ENCODE measurements around the gene ZNF256.

ZNF256 gene

DNA sequence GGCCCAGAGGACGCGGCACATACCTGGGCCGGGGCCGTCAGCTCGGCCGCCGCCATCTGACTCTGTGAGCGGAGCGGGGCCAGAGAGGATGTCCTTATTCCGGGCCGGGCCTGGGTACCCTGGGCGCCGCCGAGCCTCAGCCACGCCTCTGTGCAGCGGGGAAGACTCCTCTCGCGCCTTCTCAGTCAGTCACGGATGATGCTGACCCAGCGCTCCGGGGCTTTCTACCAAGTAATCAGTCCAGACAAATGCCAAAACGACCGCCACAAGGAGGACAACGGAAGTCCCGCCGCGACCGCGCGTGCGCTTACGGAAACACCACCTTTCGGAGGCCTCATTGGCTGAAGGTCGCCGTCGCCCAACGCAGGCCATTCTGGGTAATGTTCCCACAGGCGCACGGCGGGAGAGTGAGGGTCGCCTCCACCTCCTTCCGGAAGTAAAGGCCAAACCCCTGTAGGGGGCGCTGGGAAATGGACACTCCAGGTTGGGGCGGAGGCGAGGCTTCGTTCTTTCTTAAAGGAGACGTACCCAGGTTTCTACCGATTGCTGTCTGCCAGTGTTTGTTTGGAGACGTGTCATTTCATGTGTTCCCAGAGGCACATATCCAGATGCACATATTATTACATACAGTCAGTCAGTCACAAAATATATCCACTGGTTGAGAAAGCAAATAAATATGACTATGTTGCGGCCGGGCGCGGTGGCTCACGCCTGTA, at the start of gene ZNF256:
Gene ZNF256 (minus strand): TSS at position 288 of the 716 bp plus-strand sequence. CDS start 232 bp downstream, at position 56.
- DNase-seq (ENCODE audit: low read depth): peak; percentile 93

GRCh38 chr19:57992841-57993240, 45.3 kb upstream of the ZNF256 start:
- DNase-seq (ENCODE audit: low read depth): no peak

GRCh38 chr19:57978586-57979289, 31.2 kb upstream of the ZNF256 start:
- no peak for DNase-seq (ENCODE audit: low read depth)

DNA sequence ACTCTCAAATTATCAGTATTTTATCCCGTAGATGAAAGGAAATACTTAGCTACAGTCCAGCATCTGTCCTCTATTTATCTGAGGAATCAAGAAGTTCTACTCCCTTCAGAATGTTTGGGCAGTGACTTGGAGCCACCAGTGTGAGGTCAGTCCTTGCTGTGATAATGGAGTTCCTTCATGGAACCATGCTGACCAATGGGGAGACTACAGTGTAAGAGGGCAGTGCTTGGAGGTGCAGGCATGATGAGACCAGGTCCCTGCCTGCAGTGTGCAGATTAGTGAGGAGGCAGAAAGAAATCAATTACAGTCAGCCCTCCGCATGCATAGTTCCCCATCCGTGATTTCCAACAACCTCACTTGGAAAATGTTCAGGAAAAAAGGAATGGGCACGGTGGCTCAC, 26.9 kb upstream of the ZNF256 start, which contains the start of gene C19orf18:
Gene C19orf18 (minus strand): TSS at position 101 of the 400 bp plus-strand sequence. CDS start 102 bp downstream, outside the sequence.
- no peak for DNase-seq (ENCODE audit: low read depth)

- no peak for DNase-seq (ENCODE audit: low read depth)
Observed at GRCh38 chr19:57964761-57965160, 17.3 kb upstream of the ZNF256 start.

DNA sequence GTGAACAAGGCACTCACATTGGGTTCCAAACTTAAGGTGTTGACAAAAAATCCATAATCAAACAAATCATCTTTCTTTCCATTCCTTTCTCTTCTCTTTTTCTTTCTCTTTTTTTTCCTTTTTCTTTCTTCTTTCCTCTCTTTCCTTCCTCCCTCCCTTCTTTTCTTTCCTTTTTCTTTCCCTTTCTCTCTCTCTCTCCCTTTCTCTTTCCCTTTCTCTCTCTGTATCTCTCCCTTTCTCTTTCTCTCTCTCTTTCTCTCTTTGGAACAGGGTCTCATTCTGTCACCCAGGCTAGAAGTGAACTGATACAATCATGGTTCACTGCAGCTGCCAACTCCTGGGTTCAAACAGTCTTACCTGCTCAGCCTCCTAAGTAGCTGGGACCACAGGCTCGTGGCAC, 14.3 kb upstream of the ZNF256 start:
- DNase-seq (ENCODE audit: low read depth): no peak

DNA sequence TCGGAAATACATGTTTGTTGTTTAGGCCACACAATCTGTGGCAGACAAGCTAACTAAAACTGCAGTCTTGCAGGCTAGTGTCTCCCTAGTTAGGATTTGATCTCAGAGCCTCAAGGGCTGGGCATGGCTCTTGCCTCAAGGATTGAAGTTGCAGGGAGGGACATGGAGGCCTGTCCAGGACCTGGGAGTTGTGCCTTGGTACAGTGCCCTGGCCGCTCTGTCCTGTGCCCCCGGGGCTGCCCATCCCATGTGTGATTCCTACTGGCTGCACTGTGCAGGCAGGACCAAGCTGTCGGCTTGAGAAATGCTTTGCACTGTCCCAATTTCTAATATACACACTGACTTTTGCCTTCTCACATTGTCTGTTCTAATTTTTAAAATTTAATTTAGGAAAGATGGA, 7.5 kb upstream of the ZNF256 start:
- DNase-seq (ENCODE audit: low read depth): no peak

- no peak for DNase-seq (ENCODE audit: low read depth)
Observed at GRCh38 chr19:57949702-57950101, 2.2 kb upstream of the ZNF256 start.

DNA sequence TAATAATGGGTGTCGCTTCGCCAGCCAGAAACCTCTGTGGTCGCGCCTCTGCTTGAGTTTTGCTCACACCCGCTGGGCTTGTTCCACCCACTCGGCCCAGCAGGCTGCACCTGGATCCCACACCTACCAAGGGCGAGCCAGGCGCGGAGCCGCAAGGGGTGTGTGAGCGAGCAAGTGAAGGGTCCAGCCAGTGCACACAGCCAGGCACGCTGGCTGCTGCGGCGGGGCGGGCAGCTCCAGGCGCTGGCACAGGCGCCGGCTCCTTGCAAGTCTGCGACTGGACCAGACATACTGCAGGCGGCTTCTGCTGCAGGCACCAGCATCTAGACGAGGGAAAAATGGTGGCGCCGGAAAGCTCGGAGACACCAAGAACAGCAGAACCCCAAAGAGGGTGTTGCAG, 1.8 kb upstream of the ZNF256 start:
- no peak for DNase-seq (ENCODE audit: low read depth)

GRCh38 chr19:57947088-57947418, 453 bp downstream of the ZNF256 start:
- no peak for DNase-seq (ENCODE audit: low read depth)

- DNase-seq (ENCODE audit: low read depth): no peak
Observed at GRCh38 chr19:57946316-57946715, 1.2 kb downstream of the ZNF256 start.

DNA sequence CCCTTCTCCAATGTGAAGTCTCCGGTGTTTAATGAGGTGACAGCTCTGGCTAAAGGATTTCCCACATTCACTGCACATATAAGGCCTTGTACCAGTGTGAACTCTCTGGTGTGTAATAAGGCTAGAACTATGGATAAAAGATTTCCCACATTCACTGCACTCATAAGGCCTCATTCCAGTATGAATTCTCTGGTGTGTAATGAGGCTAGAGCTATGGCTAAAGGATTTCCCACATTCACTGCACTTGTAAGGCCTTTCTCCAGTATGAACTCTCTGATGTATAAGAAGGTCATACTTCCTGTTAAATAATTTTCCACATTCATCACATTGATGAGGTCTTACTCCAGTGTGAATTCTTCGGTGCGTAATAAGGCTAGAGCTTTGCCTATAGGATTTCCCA, 5.9 kb downstream of the ZNF256 start:
- DNase-seq (ENCODE audit: low read depth): no peak

- no peak for DNase-seq (ENCODE audit: low read depth)
Observed at GRCh38 chr19:57935731-57936130, 11.8 kb downstream of the ZNF256 start.

DNA sequence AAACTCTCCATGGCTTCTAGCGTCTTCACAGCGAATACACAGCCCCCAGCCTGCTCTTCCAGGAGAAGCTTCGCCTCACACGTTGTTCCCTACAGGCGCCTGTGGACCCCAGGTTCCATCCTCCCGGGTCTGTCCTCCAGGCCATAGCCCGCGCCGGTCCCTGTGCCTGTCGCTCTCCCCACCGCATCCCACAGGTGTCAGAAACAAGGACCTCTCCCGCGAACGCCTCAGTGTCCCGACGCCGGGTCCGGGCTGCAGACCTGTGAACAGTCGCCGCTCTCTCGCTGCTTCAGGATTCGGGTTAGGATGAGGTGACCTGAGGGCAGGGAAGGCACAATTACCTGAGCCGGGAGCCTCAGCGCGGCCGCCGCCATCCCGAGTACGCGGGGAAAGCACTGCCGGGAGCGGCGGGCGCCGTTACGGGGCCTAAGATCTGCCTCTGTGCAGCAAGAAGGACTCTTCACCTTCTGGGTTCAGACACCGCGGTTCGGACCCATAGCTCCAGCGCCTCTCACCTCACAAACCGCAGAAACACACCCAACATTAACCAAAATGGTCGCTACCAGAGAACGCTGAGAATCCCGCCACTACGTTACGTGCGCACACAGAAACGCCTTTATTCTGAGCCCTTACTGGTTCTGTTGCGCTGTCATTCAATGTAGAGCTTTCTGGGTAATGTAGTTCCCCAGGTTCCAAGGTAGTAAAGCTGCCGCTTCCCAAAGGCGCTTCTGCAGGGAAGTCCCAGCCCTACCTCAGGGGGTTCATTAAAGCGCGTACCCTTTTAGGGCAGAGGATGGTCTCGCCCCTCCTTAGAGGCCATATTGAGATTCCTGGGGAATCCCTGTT, 12.5 kb downstream of the ZNF256 start, which contains the start of gene ZNF418:
Gene ZNF418 (minus strand): TSS at position 583 of the 846 bp plus-strand sequence. CDS start 1,580 bp downstream, outside the sequence.
- peak; percentile 82 for DNase-seq (ENCODE audit: low read depth)

GRCh38 chr19:57927587-57927986, 19.9 kb downstream of the ZNF256 start:
- no peak for DNase-seq (ENCODE audit: low read depth)

DNA sequence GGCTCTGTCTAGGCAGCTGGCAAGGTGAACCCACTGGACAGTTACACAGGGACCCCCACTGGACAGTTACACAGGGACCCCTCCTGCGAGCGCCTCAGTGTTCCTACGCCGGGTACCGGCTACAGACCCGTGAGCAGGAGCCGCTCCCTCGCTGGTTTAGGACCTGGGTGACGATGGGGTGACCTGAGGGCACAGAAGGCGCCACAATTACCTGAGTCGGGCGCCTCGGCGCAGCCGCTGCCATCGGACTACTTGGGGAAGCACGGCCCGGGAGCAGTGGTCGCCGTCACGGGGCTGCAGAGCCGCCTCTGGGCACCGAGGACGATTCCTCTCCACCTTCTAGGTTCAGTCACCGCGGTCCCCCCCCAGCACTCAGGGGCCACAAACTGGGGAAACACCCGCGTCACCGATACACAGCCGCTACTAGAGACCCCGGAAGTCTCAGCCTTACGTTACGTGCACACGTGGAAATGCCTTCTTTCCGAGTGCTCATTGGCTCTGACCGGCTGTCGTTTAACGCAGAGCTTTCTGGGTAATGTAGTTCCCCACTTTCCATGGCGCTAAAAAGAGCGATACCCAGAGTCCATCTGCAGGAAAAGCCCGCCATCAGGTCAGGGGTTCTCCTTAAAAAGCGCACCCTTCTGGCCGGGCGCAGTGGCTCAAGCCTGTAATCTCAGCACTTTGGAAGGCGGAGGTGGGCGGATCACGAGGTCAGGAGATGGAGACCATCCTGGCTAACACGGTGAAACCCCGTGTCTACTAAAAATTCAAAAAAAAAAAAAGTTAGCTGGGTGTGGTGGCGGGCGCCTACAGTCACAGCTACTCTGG, 31.1 kb downstream of the ZNF256 start, which contains the start of gene ZNF417:
Gene ZNF417 (minus strand): TSS at position 425 of the 828 bp plus-strand sequence. CDS start 181 bp downstream, at position 244.
- peak; percentile 96 for DNase-seq (ENCODE audit: low read depth)

GRCh38 chr19:57914531-57914930, 33.0 kb downstream of the ZNF256 start:
- DNase-seq (ENCODE audit: low read depth): no peak

GRCh38 chr19:57907394-57907793, 40.1 kb downstream of the ZNF256 start:
- no peak for DNase-seq (ENCODE audit: low read depth)

DNA sequence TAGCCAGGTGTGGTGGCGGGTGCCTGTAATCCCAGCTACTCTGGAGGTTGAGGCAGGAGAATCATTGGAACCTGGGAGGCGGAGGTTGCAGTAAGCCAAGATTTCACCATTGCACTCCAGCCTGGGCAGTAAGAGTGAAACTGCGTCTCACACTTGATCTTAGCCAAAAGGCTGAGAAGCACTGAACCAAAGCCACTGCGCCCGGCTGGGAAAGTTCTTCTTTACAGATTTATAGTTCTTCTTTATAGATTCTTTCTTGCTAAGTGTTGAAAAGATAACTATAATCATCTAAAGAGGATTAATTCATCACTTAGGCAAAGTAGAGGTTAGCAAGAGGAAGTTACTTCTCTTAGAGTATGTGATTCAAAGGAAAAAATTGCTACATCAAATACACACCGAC, 42.2 kb downstream of the ZNF256 start:
- no peak for DNase-seq (ENCODE audit: low read depth)

DNA sequence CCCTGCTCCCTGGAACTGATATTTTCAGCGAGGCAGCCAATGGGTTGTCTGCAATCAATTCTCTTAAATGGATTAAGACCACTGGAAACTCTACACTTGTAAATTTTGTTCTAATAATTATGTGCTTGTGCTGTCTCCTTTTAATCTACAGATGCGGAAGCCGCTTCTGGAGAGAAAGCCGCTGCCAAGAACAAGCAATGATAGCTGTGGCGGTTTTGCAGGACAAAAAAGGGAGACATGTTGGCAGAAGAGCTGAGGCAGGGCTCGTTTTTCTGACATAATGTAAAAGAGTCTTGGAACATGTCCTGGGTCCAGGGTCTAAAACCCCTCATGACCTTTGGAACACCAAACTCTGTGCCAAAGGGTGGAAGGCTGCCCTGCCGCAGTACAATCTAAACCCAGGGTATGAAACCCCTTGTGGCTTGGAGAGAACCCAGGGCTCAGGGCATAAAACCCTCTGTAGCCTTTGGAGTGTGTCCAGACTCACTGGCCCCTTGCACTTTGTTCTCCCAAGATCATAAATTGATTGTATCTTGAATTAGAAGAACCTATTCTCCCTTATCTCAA, 43.8 kb downstream of the ZNF256 start:
- no peak for DNase-seq (ENCODE audit: low read depth)

GRCh38 chr19:57900311-57900710, 47.2 kb downstream of the ZNF256 start:
- DNase-seq (ENCODE audit: low read depth): no peak

Measured in stromal cell of bone marrow (primary cell).